Embryonic facial prominence (tissue), 1 donor: ENCODE results near the gene ZNF846.
"Not testable (repeated sequence)": the region's sequence is repeated elsewhere in the genome, so short reads cannot be mapped to it uniquely, and the experiment has no call there.

ENCODE experiments used
- DNase-seq: peaks from one replicate; pipeline ENCODE4 v3.0.0-alpha.2; 2016; ENCODE audit errors: extremely low spot score

Gene ZNF846

DNA sequence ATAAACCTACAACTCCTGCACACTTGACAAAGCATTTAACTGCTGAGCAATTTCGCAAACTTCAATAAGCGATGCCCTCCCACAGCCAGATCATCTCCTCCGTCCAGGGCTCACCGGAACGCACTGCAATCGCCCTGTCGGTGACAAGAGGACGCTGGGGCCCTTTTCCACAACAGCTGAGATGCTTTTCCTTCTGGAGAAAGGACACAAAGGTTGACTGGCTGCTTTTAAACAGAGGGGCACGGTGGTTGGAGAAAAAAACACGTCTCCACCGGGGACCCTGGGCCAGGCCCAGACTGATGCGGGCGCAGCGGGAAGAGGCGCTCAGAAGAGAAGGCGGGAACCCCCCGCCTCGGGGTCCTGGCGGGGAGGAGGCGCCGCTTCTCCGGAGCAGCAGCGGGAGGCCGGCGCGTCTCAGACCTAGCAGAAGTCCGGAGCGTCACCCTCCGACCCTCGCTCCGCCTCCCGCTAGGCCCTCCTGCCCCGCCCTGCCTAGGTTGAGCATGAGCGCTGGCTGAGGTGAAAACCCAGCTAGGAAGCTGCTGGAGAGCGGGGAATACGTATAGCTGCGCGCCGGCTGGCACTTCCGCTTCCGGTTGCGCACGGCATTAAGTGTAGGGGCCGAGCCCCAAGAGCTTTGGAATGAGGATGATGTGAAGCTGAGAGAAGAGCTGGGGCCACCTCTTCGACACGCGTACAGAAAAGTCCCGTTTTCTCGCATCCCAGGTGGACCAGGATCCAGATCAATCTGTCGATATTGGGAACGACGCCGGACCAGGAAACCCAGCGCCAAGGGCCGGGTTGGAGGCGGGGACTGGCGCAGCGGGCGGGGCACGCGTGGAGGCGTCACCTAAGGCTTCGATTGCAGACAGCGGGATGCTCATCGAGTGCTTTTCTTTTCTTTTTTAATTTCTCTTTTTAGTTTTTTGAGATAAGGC, at the start of gene ZNF846:
TSS of gene ZNF846 (minus strand) at position 564 of the 938 bp plus-strand sequence. CDS start 3,788 bp downstream, outside the sequence.
- DNase-seq: peak; percentile 91

DNA sequence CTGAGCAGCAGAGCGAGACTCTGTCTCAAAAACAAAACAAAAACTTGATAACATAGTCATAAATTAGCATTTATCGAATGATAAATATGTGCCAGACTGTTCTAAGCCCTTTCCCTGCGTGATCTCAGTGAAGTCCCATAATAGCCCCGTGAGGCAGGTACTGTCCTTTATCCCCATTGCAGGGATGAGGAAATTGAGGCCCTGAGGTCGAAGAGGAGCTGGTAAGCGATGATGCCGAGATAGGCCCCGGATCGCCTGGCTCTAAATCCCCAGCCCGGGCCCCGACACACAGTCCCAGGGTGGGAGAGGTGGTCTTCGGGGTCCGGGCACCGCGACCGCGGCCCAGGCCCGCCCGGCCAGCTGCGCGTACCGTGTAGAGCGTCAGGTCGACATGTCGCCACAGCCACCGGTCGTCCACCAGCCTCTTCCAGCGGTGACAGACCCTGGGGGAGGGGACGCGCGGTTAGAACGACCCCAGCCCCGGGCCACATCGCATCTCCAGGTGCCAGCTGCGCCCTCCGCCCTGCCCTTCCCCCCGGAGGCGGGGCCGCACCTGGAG, 49.7 kb upstream of the ZNF846 start:
- DNase-seq: no peak

DNA sequence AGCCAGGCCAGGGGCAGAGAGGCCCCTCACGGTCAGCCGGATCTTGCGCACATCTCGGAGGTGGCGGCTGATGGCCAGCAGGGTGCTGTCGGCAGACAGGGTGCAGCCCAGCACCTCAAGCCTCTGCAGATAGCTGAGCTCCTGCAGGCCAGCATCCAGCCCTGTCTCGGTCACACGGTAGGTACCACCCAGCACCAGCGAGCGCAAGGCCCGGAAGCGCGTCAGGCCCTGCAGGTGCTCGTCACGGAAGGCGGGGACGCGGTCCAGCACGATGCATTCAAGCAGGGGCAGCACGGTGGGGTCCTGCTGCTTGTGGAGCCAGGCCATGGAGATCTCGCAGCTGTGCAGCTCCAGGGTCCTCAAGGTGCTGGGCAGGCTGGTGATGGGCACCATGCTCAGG, 42.6 kb upstream of the ZNF846 start:
- DNase-seq: no peak

DNA sequence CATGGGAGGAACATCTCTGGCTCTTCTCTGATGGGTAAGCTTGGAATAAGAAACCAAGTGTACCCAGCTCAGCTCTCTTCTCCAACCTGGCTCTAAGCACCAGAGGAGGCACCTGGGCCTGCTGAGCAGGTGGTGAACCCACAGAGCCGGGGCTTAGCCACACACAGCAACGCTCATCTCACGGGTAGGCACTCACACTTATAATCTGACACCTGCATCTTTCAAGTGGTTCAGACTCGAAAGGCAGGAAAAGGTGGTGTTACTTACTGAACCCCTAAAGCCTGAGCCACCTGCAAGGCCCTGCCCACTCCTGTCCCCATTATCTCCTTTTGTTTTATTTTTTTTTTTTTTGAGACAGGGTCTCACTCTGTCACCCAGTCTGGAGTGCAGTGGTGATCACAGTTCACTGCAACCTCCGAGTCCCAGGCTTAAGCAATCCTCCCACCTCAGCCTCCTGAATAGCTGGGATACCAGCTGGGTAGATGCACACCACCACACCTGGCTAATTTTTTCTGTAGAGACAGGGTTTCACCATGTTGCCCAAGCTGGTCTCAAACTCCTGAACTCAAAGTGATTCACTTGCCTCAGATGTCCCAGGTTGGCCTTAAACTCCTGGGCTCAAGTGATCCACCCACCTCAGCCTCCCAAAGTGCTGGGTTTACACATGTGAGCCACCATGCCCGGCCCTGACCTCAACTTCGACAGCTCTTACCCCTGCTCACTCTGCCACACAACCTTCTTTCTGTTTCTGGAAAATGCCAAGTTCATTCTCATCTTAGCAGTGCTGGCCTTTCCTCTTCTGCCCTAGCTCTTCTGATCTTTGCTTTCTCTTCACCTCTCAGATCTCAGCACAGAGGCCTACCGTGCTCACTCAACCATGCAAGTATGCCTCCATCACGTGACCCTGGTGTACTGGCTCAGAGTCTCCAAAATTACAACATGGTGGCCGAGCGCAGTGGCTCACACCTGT, 40.6 kb upstream of the ZNF846 start:
- DNase-seq: no peak

DNA sequence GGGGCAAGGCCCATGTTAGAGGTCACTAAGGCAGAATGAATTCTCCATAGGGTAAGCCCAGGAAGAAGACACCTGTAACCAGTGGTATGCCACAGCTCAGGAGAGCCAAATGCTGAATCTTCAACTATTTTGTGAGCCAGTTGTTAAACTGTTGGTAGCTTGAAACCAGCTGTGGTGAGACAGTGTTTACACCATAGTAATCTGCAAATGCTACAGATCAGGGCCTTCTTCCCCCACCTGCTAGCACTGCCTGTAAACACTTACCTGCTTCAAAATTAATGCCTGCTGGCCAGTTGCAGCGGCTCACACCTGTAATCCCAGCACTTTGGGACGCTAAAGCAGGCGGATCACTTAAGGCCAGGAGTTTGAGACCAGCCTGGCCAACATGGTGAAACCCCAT, 38.3 kb upstream of the ZNF846 start:
- DNase-seq: no peak

DNA sequence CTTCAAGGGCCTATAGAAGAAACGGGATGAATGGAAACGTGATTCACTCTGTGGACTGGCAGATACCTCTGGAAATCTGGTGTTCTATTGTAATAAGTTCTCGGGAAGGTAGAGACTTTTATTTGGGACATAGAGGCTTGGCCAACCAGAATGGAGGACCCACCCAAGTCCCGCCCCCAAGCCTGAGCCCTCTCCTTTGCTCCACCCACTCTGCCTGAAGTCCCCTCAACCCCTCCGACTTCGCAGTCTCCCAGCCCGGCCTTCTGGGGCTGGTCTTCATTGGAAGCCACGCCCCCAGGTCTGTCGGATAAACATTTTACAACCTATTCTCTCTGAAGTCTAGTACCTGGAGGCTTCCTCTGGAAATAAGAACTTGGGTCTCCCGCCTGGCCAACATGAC, 33.4 kb upstream of the ZNF846 start:
- no peak for DNase-seq

DNA sequence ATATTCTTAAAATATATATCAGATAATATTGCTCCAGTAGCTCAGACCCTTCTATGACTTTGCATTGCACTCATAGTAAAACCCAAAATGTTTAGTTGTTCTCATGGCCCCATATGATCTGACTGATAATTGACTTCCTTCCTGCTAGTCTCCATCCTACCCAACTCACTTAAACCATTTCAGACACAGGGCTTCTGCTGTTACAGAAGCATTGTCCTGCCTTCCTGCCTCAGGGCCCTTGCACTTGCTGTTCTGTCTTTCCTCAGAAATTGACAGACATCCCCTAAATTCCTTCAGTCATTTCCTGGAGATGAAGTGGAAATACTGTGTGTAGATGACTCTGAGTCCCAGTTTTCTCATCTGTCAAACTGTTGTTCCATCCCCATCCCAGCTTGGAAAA, 30.6 kb upstream of the ZNF846 start:
- DNase-seq: no peak

DNA sequence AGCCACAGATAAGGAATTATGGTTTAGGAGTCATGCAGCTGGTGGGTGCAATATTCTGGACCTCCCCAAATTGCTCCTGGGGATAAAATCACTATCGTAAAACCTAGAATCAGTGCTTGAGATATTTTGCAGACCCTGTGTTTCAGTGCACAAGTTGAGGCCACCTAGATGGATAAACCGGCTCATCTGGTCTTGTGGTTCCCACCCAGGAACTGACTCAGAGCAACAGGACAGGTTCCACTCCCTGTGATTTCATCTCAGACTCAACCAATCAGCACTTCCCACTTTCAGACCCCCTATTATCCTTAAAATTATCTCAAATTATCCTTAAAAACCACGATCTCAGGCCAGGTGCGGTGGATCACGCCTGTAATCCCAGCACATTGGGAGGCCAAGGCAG, 29.3 kb upstream of the ZNF846 start:
- no peak for DNase-seq

DNA sequence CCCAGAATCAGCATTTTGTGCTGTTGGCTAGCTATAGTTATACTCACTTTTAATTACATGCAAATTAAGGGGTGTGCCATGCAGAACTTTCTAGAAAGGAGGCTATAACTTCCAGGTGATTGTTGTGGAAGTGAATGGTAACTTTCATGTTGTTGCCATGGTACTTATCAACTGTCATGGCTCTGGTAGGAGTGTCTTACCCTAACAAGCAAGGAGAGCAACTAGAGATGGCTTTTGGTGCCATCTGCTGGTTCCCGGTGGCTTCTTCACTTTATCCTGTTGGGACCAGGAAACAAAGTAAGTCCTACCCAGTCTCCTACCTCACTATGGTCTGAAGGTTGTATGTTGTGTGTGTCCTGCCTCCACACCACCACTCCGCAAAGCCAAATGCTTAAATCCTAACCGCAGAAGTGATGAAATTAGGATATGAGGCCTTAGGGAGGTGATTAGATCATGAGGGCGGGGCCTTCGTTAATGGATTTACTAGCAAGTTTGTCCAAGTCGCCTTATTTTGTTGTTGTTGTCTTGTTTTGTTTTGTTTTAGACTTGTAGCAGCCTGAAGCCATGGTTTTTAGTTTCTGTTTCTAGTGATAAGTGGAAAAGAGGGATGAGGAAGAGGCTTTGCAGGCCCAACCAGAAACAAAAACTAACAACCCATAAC, 27.7 kb upstream of the ZNF846 start:
- DNase-seq: peak; percentile 71

DNA sequence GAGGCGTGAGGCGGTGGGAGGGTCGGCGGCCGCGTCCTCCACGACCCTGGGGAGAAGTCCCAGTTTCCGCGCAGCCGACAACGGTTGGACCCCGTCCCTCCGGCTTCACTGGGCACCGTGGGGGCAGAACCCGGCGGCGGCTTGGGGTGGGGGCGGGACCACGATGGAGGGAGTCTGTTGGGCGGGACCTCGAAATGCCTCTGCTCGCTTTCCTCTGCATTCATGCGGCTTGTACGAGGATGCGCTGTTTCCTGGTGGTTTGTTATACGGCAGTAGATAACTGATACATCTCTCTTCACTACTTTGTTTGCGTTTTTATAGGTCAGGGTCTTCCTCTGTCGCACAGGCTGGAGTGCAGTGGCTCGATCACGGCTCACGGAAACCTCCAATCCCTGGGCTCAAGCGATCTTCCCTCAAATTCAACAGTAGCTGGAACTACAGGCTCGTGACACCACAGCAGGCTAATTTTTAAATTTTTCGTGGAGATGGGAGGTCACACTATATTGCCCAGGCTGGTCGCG, 24.6 kb upstream of the ZNF846 start:
- no peak for DNase-seq

DNA sequence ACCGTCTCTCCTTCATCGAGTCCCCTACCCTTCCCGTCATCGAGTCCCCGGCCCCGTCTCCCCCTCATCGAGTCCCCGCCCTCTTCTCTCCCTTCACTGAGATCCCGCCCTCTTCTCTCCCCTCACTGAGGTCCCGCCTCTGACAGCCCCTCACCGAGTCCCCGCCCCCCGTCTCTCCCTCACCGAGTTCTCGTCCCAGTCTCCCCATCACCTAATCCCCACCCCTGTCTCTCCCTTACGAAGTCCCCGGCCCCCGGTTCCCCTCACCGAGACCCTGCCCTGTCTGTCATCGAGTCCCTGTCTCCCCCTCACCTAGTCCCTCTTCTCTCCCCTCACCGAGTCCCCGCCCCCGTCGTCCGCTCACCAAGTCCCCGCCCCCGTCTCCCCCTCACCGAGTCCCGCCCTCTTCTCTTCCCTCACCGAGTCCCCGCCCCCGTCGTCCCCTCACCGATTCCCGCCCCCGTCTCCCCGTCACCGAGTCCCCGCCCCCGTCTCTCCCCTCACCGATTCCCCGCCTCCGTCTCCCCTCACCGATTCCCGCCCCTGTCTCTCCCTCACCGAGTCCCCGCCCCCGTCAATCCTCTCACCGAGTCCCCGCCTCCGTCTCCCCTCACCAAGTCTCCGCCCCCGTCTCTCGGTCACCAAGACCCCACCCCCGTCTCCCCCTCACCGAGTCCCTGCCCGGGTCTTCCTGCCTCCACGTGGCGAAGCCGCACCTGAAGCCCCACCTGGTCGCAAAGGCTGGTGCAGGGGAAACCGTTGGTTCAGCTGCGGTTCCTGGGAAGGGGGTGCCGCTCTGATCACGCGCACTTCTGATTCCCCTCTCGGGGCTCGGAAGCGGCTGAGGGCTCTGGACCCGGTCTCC, 23.9 kb upstream of the ZNF846 start:
- peak; percentile 96 for DNase-seq

DNA sequence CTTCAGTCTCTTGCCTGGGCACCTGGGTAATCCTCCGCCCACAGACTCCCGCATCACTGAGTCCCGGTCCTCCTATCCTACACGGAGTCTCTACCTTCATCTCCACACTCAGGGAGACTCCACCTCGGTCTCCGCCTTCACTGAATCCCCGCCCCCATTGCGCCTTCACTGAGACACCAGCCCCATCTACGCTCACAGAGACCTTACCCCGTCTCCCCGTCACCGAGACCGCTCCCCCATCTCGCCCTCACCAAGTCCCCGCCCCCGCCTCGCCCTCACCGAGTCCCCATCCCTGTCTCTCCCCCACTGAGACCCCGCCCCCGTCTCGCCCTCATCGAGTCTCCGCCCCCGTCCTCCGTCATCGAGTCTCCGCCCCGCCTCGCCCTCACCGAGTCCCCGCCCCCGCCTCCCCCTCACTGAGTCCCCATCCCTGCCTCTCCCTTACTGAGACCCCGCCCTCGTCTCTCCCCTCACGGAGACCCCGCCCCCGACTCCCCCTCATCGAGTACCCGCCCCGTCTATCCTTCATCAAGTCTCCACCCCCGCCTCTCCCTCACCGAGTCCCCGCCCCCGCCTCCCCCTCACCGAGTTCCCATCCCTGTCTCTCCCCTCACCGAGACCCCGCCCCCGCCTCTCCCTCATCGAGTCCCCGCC, 23.1 kb upstream of the ZNF846 start:
- DNase-seq: peak; percentile 97

DNA sequence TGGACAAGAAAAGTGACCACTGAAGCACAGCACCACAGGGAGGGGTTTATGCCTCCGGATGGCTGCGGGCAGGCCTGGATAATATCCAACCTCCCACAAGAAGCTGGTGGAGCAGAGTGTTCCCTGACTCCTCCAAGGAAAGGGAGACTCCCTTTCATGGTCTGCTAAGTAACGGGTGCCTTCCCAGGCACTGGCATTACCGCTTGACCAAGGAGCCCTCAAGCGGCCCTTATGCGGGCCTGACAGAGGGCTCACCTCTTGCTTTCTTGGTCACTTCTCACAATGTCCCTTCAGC, 22.5 kb upstream of the ZNF846 start:
- DNase-seq: not testable (repeated sequence)

DNA sequence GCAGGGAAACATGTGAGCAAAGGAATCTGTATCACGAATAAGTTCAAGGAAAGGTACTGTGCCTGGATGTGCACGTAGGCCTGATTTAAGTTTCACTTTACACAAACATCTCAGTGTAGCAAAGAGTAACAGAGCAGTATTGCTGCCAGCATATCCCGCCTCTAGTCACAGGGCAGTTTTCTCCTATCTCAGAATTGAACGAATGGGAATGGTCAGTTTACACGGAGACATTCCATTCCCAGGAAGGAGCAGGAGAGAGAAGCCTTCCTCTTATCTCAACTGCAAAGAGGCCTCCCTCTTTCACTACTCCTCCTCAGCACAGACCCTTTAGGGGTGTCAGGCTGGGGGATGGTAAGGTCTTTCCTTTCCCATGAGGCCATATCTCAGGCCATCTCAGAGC, 21.0 kb upstream of the ZNF846 start:
- not testable (repeated sequence) for DNase-seq

DNA sequence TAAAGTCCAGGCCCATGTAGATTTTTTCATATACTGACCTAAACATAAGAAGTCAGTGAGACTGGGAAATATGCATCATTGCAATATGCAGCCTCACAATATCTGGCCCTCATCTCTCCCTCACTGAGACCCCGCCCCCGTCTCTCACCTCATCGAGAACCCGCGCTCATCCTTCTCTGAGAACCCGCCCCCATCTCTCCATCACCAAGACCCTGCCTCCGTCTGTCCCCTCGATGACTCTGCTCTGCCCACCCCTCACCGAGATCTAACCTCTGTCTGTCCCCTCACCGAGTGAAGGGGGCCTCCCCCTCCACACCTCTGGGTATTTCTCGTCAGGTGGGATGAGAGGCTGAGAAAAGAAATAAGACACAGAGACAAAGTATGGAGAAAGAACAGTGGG, 20.5 kb upstream of the ZNF846 start:
- no peak for DNase-seq

DNA sequence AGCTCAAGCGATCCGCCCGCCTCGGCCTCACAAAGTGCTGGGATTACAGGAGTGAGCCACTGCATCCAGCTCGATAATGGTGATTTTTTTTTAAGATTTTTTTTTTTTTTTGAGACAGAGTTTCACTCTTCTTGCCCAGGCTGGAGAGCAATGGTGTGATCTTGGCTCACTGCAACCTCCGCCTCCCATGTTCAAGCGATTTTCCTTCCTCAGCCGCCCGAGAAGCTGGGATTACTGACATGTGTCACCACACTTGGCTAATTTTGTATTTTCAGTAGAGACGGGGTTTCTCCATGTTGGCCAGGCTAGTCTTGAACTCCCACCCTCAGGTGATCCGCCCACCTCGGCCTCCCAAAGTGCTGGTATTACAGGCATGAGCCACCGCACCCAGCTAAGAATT, 20.1 kb upstream of the ZNF846 start:
- not testable (repeated sequence) for DNase-seq

DNA sequence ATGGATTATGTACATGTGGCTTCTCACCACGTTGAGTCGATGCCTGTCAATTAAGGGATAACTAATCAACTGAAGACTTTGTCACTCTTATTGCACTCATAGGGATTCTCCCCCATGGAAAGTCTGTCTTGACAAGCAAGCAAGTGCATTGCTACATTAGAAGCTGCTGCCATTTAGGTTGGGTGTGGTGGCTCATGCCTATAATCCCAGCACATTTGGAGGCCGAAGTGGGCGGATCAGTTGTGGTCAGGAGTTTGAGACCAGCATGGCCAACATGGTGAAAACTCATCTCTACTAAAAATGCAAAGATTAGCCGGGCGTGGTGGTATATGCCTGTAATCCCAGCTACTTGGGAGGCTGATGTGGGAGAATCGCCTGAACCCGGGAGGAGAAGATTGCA, 18.3 kb upstream of the ZNF846 start:
- no peak for DNase-seq

DNA sequence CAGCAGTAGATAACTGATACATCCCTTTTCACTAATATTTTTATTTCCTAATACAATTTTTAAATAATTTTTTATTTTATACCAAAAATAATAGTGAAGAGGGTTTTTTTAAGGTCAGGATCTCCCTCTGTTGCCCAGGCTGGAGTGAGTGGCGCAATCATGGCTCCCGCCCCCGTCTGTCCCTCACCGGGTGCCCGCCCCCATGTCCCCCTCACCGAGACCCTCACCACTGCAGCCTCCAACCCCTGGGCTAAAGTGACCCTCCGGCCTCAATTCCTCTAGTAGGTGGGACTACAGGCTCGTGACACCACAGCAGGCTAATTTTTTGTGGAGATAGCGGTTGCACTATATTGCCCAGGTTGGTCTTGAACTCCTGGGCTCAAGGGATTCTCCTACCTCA, 17.8 kb upstream of the ZNF846 start:
- no peak for DNase-seq

DNA sequence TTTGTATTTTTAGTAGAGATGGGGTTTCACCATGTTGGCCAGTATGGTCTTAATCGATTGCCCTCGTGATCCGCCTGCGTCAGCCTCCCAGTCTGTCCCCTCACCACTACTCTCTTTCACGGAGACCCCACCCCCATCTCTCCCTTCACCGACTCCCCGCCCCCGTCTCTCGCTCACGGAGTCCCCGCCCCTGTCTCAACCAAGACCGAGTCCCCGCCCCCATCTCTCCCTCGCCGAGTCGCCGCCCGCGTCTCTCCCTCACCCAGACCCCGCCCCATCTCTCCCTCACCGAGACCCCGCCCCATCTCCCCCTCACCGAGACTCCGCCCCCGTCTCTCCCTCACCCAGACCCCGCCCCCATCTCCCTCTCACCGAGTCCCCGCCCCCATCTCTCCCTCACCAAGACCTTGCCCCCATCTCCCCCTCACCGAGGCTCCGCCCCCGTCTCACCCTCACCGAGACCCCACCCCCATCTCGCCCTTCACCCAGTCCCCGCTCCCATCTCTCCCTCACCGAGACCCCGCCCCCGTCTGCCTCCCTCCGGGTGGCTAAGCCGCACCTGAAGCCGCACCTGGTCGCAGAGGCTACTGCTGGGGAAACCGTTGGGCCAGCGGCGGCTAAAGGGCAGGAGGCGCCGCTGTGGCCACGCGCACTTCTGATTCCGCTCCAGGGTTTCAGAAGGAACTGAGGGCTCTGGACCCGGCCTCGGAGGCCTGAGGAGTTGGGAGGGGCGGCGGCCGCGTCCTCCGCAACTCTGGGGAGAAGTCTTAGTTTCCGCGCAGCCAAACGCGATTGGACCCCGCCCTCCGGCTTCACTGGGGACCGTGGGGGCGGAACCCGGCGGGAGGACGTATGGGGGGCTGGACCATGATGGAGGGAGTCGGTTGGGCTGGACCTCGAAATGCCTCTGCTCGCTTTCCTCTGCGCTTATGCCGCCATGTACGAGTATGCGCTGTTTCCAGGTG, 17.1 kb upstream of the ZNF846 start:
- DNase-seq: peak; percentile 96
